ENCODE results near the gene CITED4. TPM values are rescaled to one million over a fixed set of nuclear protein-coding genes. Genes with fewer than 3 reads are reported as not detected.

CITED4 gene
- total RNA-seq, 1 experiment from 2014 or later = 9.5 TPM

GRCh38 chr1:40890771-40891170, 28.6 kb upstream of the CITED4 start:
- no peak overlapping the region for H2BK120ac ChIP-seq (ENCODE audit: low read depth, low read length, poor library complexity, severe bottlenecking)
- peaks cover 23% of the 10 kb centered on the region for H3K27me3 Mint-ChIP-seq (ENCODE audit: low read depth)
- H3K4me3 Mint-ChIP-seq = no peak overlapping the region
- no peak overlapping the region for H2AK5ac ChIP-seq (ENCODE audit: insufficient read length, low read length)
- H3K14ac ChIP-seq (ENCODE audit: insufficient read depth, low read length) = no peak overlapping the region
- H3K79me2 ChIP-seq (ENCODE audit: insufficient read depth, low read length) = no peaks in the 10 kb centered on the region
- H3K4me2 ChIP-seq (ENCODE audit: insufficient read depth, insufficient read length, low read length) = no peak overlapping the region
- no peak overlapping the region for H2BK15ac ChIP-seq (ENCODE audit: low read depth, low read length)
- H4K91ac ChIP-seq (ENCODE audit: insufficient read length, low read depth, low read length) = no peak overlapping the region
- H3K27ac Mint-ChIP-seq = no peak overlapping the region
- peaks cover 8 to 12% of the 10 kb centered on the region in 2 experiments; a peak in 3 of 4 replicates for H3K4me1 Mint-ChIP-seq
- peaks cover 8 to 16% (median 14%) of the 10 kb centered on the region in 3 experiments; a peak in 6 of 7 replicates for H3K36me3 Mint-ChIP-seq (ENCODE audit: insufficient read depth in 1 of 3, low read depth in 3 of 3)
- H3K27ac ChIP-seq (ENCODE audit: insufficient read length, low read depth, low read length) = no peak overlapping the region
- no peak overlapping the region for H2BK20ac ChIP-seq (ENCODE audit: low read depth, low read length, poor library complexity, severe bottlenecking)
- no peaks in the 10 kb centered on the region for H3K4me1 ChIP-seq (ENCODE audit: insufficient read depth, low read length)
- no peak overlapping the region for H3K56ac ChIP-seq (ENCODE audit: insufficient read length, low read depth, low read length)
- H3K9me3 Mint-ChIP-seq = peaks cover 26 to 28% of the 10 kb centered on the region in 2 experiments
- H3K18ac ChIP-seq (ENCODE audit: insufficient read length, low read depth, low read length) = no peak overlapping the region
- H3K23ac ChIP-seq (ENCODE audit: insufficient read length, low read depth, low read length) = no peak overlapping the region
- H3K23me2 ChIP-seq (ENCODE audit: insufficient read length, low read depth, low read length, poor library complexity, severe bottlenecking) = no peaks in the 10 kb centered on the region
- DNase-seq = no peak
- no peak overlapping the region for H3T11ph ChIP-seq (ENCODE audit: low read length)
- no peak overlapping the region for H4K8ac ChIP-seq (replicated peaks; ENCODE audit: insufficient read length, low read depth, low read length)
- no peak overlapping the region for H2BK12ac ChIP-seq (ENCODE audit: insufficient read length, low read depth, low read length)
- H3K27me3 ChIP-seq (ENCODE audit: insufficient read depth, low read length) = no peaks in the 10 kb centered on the region
- peaks cover 13% of the 10 kb centered on the region for H3K9me3 ChIP-seq (ENCODE audit: control insufficient read depth, low read depth, low read length)
- no peaks in the 10 kb centered on the region for H4K20me1 ChIP-seq (ENCODE audit: control insufficient read depth, insufficient read depth, insufficient read length)
- TF ChIP-seq CTCF (conservative IDR thresholded peaks at IDR 0.05) = no peak
- H2AFZ ChIP-seq (ENCODE audit: low read length) = no peak overlapping the region
- no peak overlapping the region for H4K5ac ChIP-seq (ENCODE audit: insufficient read length, low read depth, low read length)
- no CpG with 5 or more reads among the region's 2 CpGs for WGBS (ENCODE audit: extremely low coverage, insufficient read length, low lambda C conversion rate)
- no peaks in the 10 kb centered on the region for H3K79me1 ChIP-seq (ENCODE audit: insufficient read depth, low read depth, low read length, poor library complexity, severe bottlenecking)
- no peak overlapping the region for H3K9ac ChIP-seq (ENCODE audit: extremely low read depth, insufficient read length, low read length)
- H2BK5ac ChIP-seq (ENCODE audit: insufficient read length, low read length) = no peak overlapping the region
- no peak overlapping the region for H3K4ac ChIP-seq (ENCODE audit: low read depth, low read length)

All from H9 (cell line).